ENCODE measurements around the gene MICAL2.

Gene MICAL2

DNA sequence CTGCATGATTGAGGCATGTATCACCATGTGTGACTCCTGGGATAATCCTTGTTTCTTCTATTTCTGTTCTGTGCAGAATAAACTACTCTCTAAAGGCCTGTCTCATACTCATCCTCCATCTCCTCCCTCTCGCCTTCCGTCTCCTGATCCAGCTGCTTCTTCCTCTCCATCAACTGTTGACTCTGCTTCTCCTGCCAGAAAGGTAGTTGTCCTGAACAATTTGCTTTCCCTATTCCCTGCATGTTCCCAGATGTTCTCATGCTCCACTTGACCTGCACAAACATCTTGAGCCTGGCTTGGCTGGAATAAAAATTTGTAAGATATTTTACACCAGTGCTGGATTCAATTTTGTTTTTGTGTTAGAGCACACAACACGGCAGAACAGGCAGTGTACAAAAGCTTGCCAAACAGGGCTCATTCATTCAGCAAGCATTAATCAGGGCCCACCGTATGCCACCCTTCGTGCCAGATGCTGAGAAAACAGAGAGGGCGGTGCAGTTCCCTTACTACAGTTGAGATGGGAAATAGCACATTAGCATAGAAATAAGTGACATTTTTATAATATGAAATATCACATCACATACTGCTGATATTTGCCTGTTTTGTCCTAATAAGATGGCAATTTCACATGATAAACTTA is 133.6 kb downstream of the MICAL2 start:
- no peak for DNase-seq (ENCODE audit: low read depth, low spot score)

DNA sequence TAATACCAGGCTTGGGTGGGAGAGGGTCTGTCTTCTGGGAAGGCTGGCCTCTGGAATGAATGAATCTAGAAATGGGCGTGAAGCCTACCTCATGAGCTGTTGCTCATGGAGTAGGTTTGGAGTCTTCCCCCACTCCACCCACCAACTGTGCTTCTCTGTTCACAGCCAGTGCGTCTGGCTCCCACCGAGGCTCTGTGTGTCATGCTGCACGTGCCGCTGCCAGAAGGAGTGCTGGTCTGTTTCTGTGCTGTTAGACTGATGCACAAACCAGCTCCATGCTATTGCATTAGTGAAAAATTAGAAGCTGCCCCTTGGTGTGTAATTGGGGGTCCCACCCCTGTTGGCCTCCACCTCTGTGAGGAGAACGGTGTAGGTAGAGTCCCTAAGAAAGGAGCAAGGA is 134.7 kb downstream of the MICAL2 start:
- no peak for DNase-seq (ENCODE audit: low read depth, low spot score)

DNA sequence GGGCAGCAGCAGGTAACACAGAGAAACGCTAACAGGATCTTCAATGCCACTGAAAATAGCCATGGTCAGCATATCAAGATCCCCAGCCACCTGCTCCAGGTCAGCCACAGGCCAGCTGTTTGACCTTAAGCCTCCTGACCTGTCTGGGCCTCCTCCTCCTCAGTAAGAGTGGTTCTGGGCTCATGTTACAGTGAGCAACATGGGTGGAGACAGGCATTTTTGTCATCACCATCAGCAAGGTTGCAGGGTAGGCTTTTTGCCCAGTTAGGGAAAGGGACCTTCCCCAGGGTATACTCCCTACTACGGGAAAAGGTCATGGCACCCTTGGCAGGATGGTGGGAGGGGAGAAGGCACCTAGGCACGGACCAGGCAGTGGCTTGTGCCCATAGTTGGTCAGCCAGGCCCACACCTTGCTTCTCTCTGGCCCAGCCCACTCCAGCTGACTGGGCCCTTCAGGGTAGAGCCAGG is 135.2 kb downstream of the MICAL2 start:
- DNase-seq (ENCODE audit: low read depth, low spot score): no peak

GRCh38 chr11:12246147-12246546 is 135.8 kb downstream of the MICAL2 start:
- DNase-seq (ENCODE audit: low read depth, low spot score): no peak

- DNase-seq (ENCODE audit: low read depth, low spot score): no peak
These were observed 136.6 kb downstream of the MICAL2 start for GRCh38 chr11:12246989-12247388.

GRCh38 chr11:12247543-12248254 is 137.3 kb downstream of the MICAL2 start:
- no peak for DNase-seq (ENCODE audit: low read depth, low spot score)

DNA sequence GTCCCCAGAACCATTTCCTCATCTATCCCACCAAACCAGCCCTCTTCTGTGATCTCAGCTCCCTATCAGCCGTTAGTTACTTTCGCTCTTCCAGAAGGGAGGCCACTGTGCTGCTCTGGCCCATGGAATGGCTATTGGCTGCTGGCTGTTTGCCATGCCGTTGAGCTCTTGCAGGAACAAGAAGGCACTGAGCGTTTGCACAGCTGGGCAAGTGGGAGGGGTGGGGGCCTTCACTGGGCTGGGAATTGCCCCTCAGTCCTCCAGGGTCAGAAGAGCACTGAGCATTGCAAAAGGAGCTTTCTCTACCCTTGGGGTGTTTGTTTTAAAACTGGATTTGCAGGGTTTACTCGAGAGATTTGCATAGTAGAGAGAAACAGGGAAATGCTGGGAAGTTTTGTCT is 137.9 kb downstream of the MICAL2 start:
- DNase-seq (ENCODE audit: low read depth, low spot score): peak; percentile 84

GRCh38 chr11:12249590-12250260 is 139.3 kb downstream of the MICAL2 start:
- no peak for DNase-seq (ENCODE audit: low read depth, low spot score)

GRCh38 chr11:12251666-12252560 is 141.5 kb downstream of the MICAL2 start:
- no peak for DNase-seq (ENCODE audit: low read depth, low spot score)

DNA sequence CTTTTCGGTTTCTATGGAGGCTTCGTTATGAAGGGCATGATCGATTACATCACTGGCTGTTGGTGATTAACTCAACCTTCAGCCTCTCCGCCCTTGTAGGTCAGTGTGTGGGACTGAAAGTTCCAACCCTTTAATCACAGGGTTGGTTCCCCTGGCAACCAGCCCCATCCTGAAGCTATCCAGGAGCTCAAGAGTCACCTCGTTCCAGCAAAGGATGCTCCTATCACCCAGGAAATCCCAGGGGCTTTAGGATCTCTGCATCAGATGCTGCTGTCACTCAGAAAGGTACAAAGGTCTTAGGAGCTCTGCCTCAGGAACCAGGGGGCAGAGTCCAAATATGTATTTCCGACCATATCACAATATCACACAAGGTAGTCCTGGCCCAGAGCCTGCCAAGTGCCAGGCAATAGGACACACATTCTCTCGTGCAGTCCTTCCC is 143.5 kb downstream of the MICAL2 start:
- no peak for DNase-seq (ENCODE audit: low read depth, low spot score)

DNA sequence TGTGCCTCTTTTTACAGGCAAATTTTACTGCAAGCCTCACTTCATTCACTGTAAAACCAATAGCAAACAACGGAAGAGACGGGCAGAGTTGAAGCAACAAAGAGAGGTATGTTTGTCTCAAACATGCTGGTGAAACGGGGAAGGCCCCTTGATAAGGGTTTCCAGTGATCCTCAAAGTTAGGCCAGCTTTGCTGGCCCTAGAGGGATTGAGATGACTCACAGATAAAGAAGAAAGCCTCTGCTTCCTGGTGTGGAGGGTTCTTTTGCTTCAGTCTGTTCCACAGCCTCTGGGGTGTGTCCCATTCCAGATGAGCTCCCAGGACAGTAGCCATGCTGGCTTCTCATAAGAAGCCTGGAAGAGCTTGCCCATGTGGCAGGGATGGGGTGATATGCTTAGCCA is 148.1 kb downstream of the MICAL2 start:
- DNase-seq (ENCODE audit: low read depth, low spot score): no peak

GRCh38 chr11:12259956-12260355 is 149.6 kb downstream of the MICAL2 start:
- no peak for DNase-seq (ENCODE audit: low read depth, low spot score)

- no peak for DNase-seq (ENCODE audit: low read depth, low spot score)
These were observed 150.5 kb downstream of the MICAL2 start for GRCh38 chr11:12260731-12261521.

- no peak for DNase-seq (ENCODE audit: low read depth, low spot score)
These were observed 151.2 kb downstream of the MICAL2 start for GRCh38 chr11:12261551-12261950.

DNA sequence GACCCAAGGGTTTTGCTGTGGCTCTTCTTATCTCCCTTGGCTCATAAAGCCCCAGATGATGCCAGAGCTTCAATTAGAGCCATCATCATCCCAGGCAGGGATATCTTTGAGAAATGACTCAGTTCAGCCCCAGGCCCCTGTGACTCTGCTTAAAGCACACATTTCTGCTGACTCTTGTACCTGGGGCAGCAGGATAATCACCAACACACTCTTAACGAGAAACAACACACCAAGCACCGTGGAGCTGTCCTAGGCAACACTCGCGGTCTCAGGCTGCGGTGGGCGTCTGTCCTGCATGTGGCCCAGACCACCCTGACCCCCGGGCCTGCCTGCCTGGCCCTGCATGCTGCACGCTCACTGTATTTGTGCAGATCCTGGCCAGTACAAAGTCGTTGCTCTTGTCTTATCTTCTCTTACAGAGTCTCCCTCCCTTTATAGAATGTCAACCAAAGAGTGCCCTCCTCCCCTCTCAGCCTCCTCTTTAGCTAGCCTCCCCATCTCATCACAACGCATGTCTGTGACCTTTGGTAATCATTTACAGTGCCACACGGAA is 152.8 kb downstream of the MICAL2 start:
- DNase-seq (ENCODE audit: low read depth, low spot score): no peak

- no peak for DNase-seq (ENCODE audit: low read depth, low spot score)
These were observed 154.0 kb downstream of the MICAL2 start for GRCh38 chr11:12264361-12264760.

DNA sequence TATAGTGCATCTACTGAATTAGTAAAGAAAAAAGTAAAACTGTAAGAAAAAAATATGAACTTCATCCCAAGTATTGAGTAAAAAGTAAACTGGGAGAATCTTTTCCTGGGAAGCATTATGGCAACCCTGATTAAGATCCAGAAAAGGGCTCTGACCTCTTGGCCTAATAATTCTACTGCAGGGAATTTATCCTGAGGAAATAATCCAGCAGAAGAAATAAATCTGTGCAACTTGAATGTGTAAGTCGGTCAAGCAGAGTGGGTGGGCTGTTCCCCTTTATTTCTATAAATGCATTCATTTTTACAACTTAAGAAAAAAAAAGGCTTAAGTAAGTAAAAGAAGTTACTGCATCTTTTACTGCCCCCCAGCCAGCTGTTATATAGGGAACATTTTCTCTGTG is 155.7 kb downstream of the MICAL2 start:
- DNase-seq (ENCODE audit: low read depth, low spot score): no peak

GRCh38 chr11:12266943-12267342 is 156.6 kb downstream of the MICAL2 start:
- DNase-seq (ENCODE audit: low read depth, low spot score): no peak

GRCh38 chr11:12267921-12268320 is 157.5 kb downstream of the MICAL2 start:
- no peak for DNase-seq (ENCODE audit: low read depth, low spot score)

DNA sequence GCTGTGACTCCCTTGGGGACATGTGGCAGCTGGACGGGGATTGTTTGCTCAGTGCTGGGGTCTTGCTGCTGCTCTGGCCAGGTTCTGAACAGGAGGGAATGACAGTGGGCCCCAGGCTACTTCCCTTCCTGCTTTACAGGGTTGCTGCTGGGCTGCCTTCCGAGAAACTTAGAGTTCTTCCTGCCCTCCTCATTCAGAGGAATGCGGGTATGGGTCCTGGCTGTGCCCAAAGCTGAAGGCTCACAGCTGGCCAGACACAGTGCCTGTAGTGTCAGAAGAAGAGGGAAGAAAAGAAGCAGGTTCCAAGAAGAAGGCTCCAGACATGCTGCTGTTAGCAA is 158.7 kb downstream of the MICAL2 start:
- no peak for DNase-seq (ENCODE audit: low read depth, low spot score)
